PFSK-1 (cell line): ENCODE measurements around the gene COL4A2.

ENCODE experiments used
- FOXP2 ChIP-seq: optimal IDR thresholded peaks from 2 replicates; pipeline ENCODE3; 2011; ENCODE audit warnings: borderline replicate concordance, control low read depth, inconsistent platforms; ENCODE audit not compliant: insufficient read depth; ENCODE audit errors: extremely low read length, extremely low read depth
- POLR2AphosphoS5 ChIP-seq: IDR thresholded peaks from 2 replicates; pipeline ENCODE4 v1.6.1; 2012; ENCODE audit warnings: low read depth, mild to moderate bottlenecking, control low read depth, low read length, moderate library complexity
- SIN3A ChIP-seq: IDR thresholded peaks from 2 replicates; pipeline ENCODE4 v1.6.1; 2012; ENCODE audit warnings: mild to moderate bottlenecking, low read length, moderate library complexity, borderline replicate concordance; ENCODE audit not compliant: insufficient read depth
- TAF1 ChIP-seq: IDR thresholded peaks from 2 replicates; pipeline ENCODE4 v1.6.1; 2012; ENCODE audit warnings: low read length, control low read depth, borderline replicate concordance; ENCODE audit not compliant: insufficient read depth
- TF ChIP-seq, protein P1 (sequence below), 2 experiments: IDR thresholded peaks; 2 replicates each; pipeline versions ENCODE4 v1.6.1 to v1.8.0; 2011 to 2012; ENCODE audit warnings: low read depth in 2 of 2, low read length in 2 of 2, control low read depth in 1 of 2, inconsistent platforms in 1 of 2, mild to moderate bottlenecking in 1 of 2, moderate library complexity in 1 of 2; ENCODE audit not compliant: insufficient read depth in 1 of 2

The COL4A2 gene

DNA sequence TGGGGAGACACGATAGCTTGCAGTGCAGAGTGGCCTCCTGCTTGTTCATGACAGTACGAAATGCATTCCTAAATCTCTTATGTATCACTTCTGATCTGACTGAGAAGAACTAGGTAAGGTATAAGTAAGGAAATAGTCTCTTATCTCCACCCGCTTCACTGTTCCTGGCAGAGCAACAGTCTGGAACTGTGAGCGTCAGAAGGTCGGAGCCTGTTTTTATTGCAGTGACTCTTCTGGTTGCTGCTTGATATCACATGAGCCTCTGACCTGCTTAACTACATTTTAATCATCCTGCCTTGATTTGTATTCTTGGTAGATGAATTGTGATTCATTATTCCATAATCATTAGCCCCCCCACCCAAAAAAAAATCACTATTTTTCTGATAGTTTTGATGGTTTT is 69.0 kb downstream of the COL4A2 start:
- TF ChIP-seq, protein P1, sequence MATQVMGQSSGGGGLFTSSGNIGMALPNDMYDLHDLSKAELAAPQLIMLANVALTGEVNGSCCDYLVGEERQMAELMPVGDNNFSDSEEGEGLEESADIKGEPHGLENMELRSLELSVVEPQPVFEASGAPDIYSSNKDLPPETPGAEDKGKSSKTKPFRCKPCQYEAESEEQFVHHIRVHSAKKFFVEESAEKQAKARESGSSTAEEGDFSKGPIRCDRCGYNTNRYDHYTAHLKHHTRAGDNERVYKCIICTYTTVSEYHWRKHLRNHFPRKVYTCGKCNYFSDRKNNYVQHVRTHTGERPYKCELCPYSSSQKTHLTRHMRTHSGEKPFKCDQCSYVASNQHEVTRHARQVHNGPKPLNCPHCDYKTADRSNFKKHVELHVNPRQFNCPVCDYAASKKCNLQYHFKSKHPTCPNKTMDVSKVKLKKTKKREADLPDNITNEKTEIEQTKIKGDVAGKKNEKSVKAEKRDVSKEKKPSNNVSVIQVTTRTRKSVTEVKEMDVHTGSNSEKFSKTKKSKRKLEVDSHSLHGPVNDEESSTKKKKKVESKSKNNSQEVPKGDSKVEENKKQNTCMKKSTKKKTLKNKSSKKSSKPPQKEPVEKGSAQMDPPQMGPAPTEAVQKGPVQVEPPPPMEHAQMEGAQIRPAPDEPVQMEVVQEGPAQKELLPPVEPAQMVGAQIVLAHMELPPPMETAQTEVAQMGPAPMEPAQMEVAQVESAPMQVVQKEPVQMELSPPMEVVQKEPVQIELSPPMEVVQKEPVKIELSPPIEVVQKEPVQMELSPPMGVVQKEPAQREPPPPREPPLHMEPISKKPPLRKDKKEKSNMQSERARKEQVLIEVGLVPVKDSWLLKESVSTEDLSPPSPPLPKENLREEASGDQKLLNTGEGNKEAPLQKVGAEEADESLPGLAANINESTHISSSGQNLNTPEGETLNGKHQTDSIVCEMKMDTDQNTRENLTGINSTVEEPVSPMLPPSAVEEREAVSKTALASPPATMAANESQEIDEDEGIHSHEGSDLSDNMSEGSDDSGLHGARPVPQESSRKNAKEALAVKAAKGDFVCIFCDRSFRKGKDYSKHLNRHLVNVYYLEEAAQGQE (IDR thresholded peaks at IDR 0.05; ENCODE audit: insufficient read depth in 1 of 2, low read depth in 2 of 2, low read length in 2 of 2): no peak
- no peak for TF ChIP-seq FOXP2
- TF ChIP-seq POLR2AphosphoS5: no peak
- TF ChIP-seq TAF1: no peak
- TF ChIP-seq SIN3A: no peak

DNA sequence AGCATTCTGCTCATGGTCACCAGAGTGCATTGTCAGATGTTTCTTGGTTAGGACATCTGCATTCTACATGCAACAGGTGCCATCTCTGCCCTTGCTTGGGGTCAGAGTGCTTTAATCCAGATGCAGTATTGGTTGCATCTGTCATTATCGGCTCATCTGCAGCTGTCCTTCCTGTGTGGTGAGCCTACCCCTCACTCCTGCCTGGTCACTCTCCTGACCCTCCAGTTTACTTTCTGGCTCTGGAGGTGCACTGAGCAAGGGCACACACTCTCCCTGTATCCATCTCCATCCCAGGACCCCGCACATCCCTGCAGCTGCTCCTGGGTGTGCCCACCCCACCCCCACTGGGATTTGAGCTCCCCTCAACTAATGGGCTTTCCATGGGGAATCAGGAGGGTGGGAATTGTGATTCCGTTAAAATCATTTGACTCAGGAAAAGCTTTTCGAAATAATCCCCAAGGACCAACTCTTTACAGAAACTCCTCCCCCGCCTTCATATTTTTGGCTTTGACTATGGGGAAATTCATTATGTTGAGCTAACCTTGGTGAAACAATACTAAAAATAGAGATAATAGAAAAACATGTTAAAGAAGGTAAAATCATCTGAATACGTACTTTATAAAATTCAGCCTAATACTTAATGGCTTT is 70.2 kb downstream of the COL4A2 start:
- TF ChIP-seq SIN3A: no peak
- no peak for TF ChIP-seq TAF1
- TF ChIP-seq, protein P1 (IDR thresholded peaks at IDR 0.05; ENCODE audit: insufficient read depth in 1 of 2, low read depth in 2 of 2, low read length in 2 of 2): no peak
- TF ChIP-seq FOXP2: no peak
- no peak for TF ChIP-seq POLR2AphosphoS5

DNA sequence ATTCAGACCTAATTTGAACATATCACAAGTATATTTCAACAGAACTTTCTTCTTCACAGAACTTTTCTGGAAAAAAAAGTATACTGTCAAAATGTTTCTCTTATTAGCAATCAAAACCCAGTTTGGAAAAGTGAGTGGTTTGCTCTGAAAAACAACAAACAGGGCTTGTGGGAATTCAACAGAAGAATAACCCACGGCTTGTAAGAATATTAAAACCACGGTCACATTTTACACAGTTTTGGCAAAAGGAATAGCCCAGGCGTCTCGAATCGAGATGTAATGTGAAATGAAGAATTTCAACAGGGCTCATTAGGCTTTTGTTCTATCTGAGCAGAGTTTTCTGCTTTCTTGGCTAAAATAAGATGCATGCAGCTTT is 70.7 kb downstream of the COL4A2 start:
- TF ChIP-seq SIN3A (no peak), TAF1 (no peak), POLR2AphosphoS5 (no peak), FOXP2 (no peak)
- TF ChIP-seq, protein P1 (IDR thresholded peaks at IDR 0.05; ENCODE audit: insufficient read depth in 1 of 2, low read depth in 2 of 2, low read length in 2 of 2): no peak

DNA sequence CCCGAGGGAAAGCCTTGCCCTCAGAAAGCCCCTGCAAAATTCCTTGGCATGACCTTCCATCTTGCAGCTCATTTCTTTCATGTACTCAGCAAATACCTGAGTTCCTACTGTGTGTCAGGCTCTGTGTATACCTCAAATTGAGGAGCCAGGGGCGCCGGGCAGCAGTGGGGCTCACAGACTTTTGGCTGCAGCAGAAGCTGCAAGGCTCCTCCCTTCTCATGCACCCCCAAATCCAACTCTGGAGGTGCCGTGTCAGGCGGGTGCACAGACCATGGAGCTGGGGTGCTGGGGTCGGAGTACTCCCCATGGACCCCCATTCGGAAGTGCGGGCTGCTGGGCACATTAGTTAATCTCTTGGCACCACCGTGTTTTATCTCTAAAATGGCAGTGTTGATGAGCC is 72.3 kb downstream of the COL4A2 start:
- TF ChIP-seq TAF1 (no peak), POLR2AphosphoS5 (no peak), FOXP2 (no peak), SIN3A (no peak)
- TF ChIP-seq, protein P1 (IDR thresholded peaks at IDR 0.05; ENCODE audit: insufficient read depth in 1 of 2, low read depth in 2 of 2, low read length in 2 of 2): no peak

DNA sequence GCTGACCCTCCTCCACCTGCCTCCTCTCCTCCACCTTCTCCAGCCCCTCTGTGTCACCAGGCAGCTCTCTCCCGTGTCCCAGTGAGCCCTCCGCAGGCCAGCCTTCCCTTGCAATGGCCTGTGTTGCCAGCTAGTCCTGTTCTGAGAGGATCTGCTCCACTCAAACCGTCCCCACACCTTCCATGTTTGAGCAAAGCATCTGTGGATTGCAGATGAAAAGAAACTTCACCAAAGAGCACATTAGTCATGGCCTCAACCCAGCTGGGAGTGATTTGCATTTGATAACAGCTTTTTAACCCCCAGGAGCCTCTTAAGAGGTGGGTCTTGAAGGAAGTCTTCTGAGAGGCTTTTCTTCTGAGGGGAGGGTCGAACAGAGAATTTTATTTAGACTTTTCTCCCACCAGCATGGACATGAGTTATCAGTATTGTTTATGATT is 72.8 kb downstream of the COL4A2 start:
- TF ChIP-seq TAF1: no peak
- no peak for TF ChIP-seq SIN3A
